OCI-LY1 (cell line): ENCODE results near the gene IDUA.

Source experiments
- H2AFZ ChIP-seq: fragments of 200-600 bp; sonication (generic), shearing (Covaris generic); 2 replicates; pipeline ENCODE4 v1.6.0; 2014; ENCODE audit warnings: antibody characterized with exemption, mild to moderate bottlenecking, low read length
- H3F3A ChIP-seq: fragments of 200-600 bp; sonication (generic), shearing (Covaris generic); 2 replicates; pipeline ENCODE4 v1.6.0; 2014; ENCODE audit warnings: mild to moderate bottlenecking, antibody characterized with exemption, low read length, moderate library complexity; ENCODE audit not compliant: insufficient read depth
- H3K27ac ChIP-seq: fragments of 200-600 bp; sonication (generic); 2 replicates; pipeline ENCODE4 v1.5.1; 2014; ENCODE audit warnings: low read length, mixed run types, mild to moderate bottlenecking, low read depth; ENCODE audit not compliant: poor library complexity, severe bottlenecking
- H3K27me3 ChIP-seq: fragments of 200-600 bp; sonication (generic); 2 replicates; pipeline ENCODE4 v1.6.0; 2014; ENCODE audit warnings: antibody characterized with exemption, mild to moderate bottlenecking, low read length, moderate library complexity; ENCODE audit not compliant: insufficient read depth
- H3K36me3 ChIP-seq: fragments of 200-600 bp; sonication (generic); 2 replicates; pipeline ENCODE4 v1.6.1; 2014; ENCODE audit warnings: mild to moderate bottlenecking, antibody characterized with exemption, low read length, moderate library complexity, mixed read lengths; ENCODE audit not compliant: insufficient read depth
- H3K4me1 ChIP-seq: fragments of 200-600 bp; sonication (generic); 2 replicates; pipeline ENCODE4 v1.5.1; 2014; ENCODE audit warnings: mild to moderate bottlenecking, low read length, moderate library complexity; ENCODE audit not compliant: insufficient read depth, severe bottlenecking
- H3K4me2 ChIP-seq: fragments of 200-600 bp; sonication (generic), shearing (Covaris generic); 2 replicates; pipeline ENCODE4 v1.6.1; 2014; ENCODE audit warnings: low read length
- H3K4me3 ChIP-seq: fragments of 200-600 bp; sonication (generic); 2 replicates; pipeline ENCODE4 v1.5.1; 2014; ENCODE audit warnings: low read length, low read depth, mild to moderate bottlenecking, mixed read lengths; ENCODE audit not compliant: poor library complexity, severe bottlenecking
- H3K79me2 ChIP-seq: fragments of 200-600 bp; shearing (Covaris generic); 2 replicates; pipeline ENCODE4 v1.6.1; 2016; ENCODE audit warnings: mixed run types, low read length, mixed read lengths; ENCODE audit not compliant: insufficient read depth
- H3K9ac ChIP-seq: fragments of 200-600 bp; sonication (generic), shearing (Covaris generic); 2 replicates; pipeline ENCODE4 v1.6.1; 2014; ENCODE audit warnings: mild to moderate bottlenecking, low read length, mixed read lengths
- H3K9me2 ChIP-seq: fragments of 200-600 bp; sonication (generic), shearing (Covaris generic); 2 replicates; pipeline ENCODE4 v1.6.1; 2014; ENCODE audit warnings: low read depth, mild to moderate bottlenecking, low read length, mixed read lengths
- H3K9me3 ChIP-seq: fragments of 200-600 bp; shearing (Covaris generic); 2 replicates; pipeline ENCODE4 v1.6.1; 2014; ENCODE audit warnings: low read length, mixed read lengths
- H4K20me1 ChIP-seq: fragments of 200-600 bp; sonication (generic), shearing (Covaris generic); 2 replicates; pipeline ENCODE4 v1.6.0; 2016; ENCODE audit warnings: mild to moderate bottlenecking, low read length; ENCODE audit not compliant: insufficient read depth
- EZH2 ChIP-seq: fragments of 200-600 bp; sonication (generic), shearing (Covaris generic); IDR thresholded peaks from 2 replicates; pipeline ENCODE4 v1.8.0; 2017; ENCODE audit warnings: borderline replicate concordance, mixed run types, mild to moderate bottlenecking, antibody characterized with exemption, low read length, moderate library complexity, mixed read lengths
- TF ChIP-seq, protein P1 (sequence below): fragments of 200-600 bp; sonication (generic), shearing (Covaris generic); IDR thresholded peaks from 2 replicates; pipeline ENCODE4 v1.5.1; 2017; ENCODE audit warnings: mild to moderate bottlenecking, antibody characterized with exemption, low read length, moderate library complexity, mixed read lengths

IDUA gene

DNA sequence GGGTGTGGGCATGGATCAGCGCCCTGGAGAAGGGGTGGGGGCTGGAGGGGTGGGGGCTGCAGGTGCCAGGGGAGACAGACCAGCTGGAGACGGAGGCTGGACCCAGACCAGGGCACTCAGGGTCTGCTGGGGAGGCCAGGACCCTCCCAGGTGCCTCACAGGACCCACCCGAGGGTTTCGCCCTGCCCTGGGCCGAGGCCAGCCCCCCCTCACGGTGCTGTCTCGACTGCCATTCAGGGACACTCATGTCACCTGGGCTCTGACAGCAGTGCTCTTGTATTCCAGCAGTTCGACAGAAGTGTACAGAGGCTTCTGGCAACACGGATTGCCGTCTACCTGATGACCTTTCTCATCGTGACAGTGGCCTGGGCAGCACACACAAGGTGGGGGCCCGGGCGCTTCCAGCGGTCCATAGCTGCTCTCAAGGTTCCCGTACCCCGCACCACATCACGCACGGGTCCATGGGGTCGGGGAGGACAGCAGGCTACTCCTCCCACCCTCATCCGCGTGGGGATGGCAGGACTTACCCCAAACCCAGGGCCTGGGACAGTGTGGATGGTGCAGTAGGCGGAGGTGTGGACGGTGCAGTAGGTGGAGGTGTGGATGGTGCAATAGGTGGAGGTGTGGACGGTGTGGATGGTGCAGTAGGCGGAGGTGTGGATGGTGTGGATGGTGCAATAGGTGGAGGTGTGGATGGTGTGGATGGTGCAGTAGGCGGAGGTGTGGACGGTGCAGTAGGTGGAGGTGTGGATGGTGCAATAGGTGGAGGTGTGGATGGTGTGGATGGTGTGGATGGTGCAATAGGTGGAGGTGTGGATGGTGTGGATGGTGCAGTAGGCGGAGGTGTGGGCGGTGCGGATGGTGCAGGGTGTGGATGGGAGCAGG lies 36.5 kb upstream of the IDUA start:
- Histone ChIP-seq H3K36me3 (no peaks in the 10 kb centered on the region; the same call in 1 of the 2 replicates), H3K4me3 (no peak overlapping the region), H2AFZ (no peak overlapping the region), H4K20me1 (no peaks in the 10 kb centered on the region), H3K4me1 (no peaks in the 10 kb centered on the region), H3F3A (no peaks in the 10 kb centered on the region), H3K9ac (no peak overlapping the region), H3K27ac (no peak overlapping the region), H3K27me3 (no peaks in the 10 kb centered on the region), H3K9me2 (no peaks in the 10 kb centered on the region), H3K4me2 (no peak overlapping the region), H3K9me3 (no peaks in the 10 kb centered on the region), H3K79me2 (no peaks in the 10 kb centered on the region)
- TF ChIP-seq, protein P1, sequence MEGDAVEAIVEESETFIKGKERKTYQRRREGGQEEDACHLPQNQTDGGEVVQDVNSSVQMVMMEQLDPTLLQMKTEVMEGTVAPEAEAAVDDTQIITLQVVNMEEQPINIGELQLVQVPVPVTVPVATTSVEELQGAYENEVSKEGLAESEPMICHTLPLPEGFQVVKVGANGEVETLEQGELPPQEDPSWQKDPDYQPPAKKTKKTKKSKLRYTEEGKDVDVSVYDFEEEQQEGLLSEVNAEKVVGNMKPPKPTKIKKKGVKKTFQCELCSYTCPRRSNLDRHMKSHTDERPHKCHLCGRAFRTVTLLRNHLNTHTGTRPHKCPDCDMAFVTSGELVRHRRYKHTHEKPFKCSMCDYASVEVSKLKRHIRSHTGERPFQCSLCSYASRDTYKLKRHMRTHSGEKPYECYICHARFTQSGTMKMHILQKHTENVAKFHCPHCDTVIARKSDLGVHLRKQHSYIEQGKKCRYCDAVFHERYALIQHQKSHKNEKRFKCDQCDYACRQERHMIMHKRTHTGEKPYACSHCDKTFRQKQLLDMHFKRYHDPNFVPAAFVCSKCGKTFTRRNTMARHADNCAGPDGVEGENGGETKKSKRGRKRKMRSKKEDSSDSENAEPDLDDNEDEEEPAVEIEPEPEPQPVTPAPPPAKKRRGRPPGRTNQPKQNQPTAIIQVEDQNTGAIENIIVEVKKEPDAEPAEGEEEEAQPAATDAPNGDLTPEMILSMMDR = no peak
- TF ChIP-seq EZH2 = no peak

DNA sequence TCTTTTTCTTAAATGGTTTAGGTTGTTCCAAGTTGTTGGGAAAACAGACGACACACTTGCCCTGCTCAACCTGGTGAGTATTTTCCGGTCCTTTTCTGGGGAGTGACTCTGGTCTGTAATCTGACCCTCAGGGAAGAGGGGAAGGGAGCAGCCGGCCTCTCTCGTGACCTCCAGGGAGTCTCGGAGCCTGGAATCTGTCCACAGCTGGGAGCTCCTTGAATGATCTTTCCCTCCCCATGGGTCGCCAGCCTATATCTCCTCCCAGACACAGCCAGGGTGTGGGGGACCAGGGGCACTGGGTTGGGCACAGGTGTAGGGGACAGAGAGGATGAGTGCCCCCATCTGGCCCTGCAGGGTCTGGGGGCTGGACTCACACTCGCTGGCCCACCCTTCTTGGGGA lies 35.7 kb upstream of the IDUA start:
- Histone ChIP-seq H3F3A (no peaks in the 10 kb centered on the region), H2AFZ (no peak overlapping the region), H3K9me3 (no peaks in the 10 kb centered on the region), H3K9me2 (no peaks in the 10 kb centered on the region), H3K9ac (no peak overlapping the region), H3K4me2 (no peak overlapping the region), H3K79me2 (no peaks in the 10 kb centered on the region), H3K36me3 (no peaks in the 10 kb centered on the region; the same call in 1 of the 2 replicates), H3K4me3 (no peak overlapping the region), H3K4me1 (no peaks in the 10 kb centered on the region), H4K20me1 (no peaks in the 10 kb centered on the region), H3K27me3 (no peaks in the 10 kb centered on the region), H3K27ac (no peak overlapping the region)
- TF ChIP-seq, protein P1 = no peak
- TF ChIP-seq EZH2 = no peak

DNA sequence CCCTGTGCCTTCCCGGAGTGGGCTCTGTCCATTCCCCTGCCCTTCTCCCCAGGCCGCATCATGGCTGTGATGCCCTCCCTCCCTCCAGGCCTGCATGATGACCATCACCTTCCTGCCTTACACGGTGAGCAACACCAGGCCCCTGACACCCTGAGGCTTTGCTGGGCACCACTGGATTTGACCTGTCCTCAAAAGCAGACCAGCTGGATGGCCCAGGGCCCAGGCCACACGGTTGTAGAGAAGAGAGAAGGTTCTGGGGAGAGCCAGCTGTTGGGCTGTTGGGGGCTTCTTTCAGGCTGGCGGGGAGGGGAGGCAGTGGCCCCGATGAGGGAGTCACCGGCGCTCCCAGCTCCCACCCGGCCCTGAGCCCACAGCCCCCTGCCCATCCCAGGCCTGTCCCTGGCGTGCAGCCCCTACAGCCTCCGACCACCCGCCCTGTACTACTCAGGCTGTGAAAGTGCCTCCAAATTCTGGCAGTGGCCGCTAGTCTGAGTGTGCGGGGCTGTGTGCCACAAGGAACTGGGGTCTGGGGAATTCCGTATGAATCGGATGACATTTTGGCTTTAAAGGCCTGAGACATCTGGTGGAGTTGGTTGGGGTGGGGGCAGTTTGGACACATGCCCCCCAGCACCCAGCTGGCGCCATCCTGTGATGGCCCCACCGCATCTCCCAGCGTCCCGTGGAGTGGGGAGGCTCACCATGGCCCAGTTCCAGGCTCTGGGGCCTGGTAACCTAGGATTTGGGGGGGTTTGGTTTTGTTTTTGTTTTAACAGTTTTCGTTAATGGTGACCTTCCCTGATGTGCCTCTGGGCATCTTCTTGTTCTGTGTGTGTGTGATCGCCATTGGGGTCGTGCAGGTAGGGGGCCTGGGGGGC lies 35.0 kb upstream of the IDUA start:
- Histone ChIP-seq H2AFZ (no peak overlapping the region), H3F3A (no peaks in the 10 kb centered on the region), H3K36me3 (no peaks in the 10 kb centered on the region; the same call in 1 of the 2 replicates), H4K20me1 (no peaks in the 10 kb centered on the region), H3K79me2 (no peaks in the 10 kb centered on the region), H3K9me3 (no peaks in the 10 kb centered on the region), H3K9ac (no peak overlapping the region), H3K4me1 (no peaks in the 10 kb centered on the region), H3K27me3 (no peaks in the 10 kb centered on the region), H3K27ac (no peak overlapping the region), H3K4me2 (no peak overlapping the region), H3K4me3 (no peak overlapping the region), H3K9me2 (no peaks in the 10 kb centered on the region)
- TF ChIP-seq, protein P1 = no peak
- TF ChIP-seq EZH2 = no peak
